PC-3 (cell line): ENCODE data around the gene MISP3. TPM values are rescaled to one million over a fixed set of nuclear protein-coding genes. Genes with fewer than 3 reads are reported as not detected.

Experiments
- ATAC-seq: fragments of 200-7000 bp; cut with Tn5 transposase; 2 replicates; pipeline ENCODE4 v1.9.1; 2020; ENCODE audit warnings: mild to moderate bottlenecking, moderate library complexity
- BruUV-seq: library from RNA; stranded (reverse); fragments of 400-500 nt; replicated peaks from 2 replicates; lab custom pipeline; 2021; lab: Mats Ljungman, UMichigan
- CTCF ChIA-PET: fragments of 300-600 bp; sonication (Branson Sonifier 250); formaldehyde crosslinking; loops from one replicate; lab custom pipeline; 2022; ENCODE audit warnings: antibody characterized with exemption; lab: Charles Lee
- POLR2A ChIA-PET: fragments of 300-600 bp; sonication (Branson Sonifier 250); formaldehyde crosslinking; loops from one replicate; lab custom pipeline; 2022; ENCODE audit warnings: antibody characterized with exemption; ENCODE audit not compliant: unreplicated experiment; lab: Charles Lee
- DNase-seq: peaks from one replicate; pipeline ENCODE4 v3.0.0-alpha.2; 2015
- H2AFZ ChIP-seq: fragments of 300-600 bp; sonication (generic); 2 replicates; pipeline ENCODE4 v1.6.0; 2016; ENCODE audit warnings: antibody characterized with exemption, low read length
- H3F3A ChIP-seq: fragments of 300-600 bp; sonication (generic); one replicate; pipeline ENCODE4 v1.6.0; 2017; ENCODE audit warnings: antibody characterized with exemption, low read length, control low read depth, mild to moderate bottlenecking; ENCODE audit not compliant: unreplicated experiment
- H3K27ac ChIP-seq: fragments of 300-600 bp; sonication (generic); 2 replicates; pipeline ENCODE4 v1.5.1; 2016; ENCODE audit warnings: mild to moderate bottlenecking, low read length
- H3K27me3 ChIP-seq: fragments of 300-600 bp; sonication (generic); 2 replicates; pipeline ENCODE4 v1.6.1; 2016; ENCODE audit warnings: low read length, mixed read lengths
- H3K36me3 ChIP-seq: fragments of 300-600 bp; sonication (generic); 2 replicates; pipeline ENCODE4 v1.6.1; 2016; ENCODE audit warnings: low read depth, mixed run types, low read length, mixed read lengths
- H3K4me1 ChIP-seq: fragments of 300-600 bp; sonication (generic); 2 replicates; pipeline ENCODE4 v1.5.1; 2016; ENCODE audit warnings: low read length; ENCODE audit not compliant: insufficient read depth
- H3K4me2 ChIP-seq: fragments of 300-600 bp; sonication (generic); 2 replicates; pipeline ENCODE4 v1.6.0; 2016; ENCODE audit warnings: low read length
- H3K4me3 ChIP-seq: fragments of 300-600 bp; sonication (generic); 2 replicates; pipeline ENCODE4 v1.5.1; 2016; ENCODE audit warnings: mild to moderate bottlenecking, low read length, mixed read lengths
- H3K79me2 ChIP-seq: fragments of 300-600 bp; sonication (generic); 2 replicates; pipeline ENCODE4 v1.6.1; 2017; ENCODE audit warnings: low read length, mixed read lengths
- H3K9ac ChIP-seq: fragments of 300-600 bp; sonication (generic); 2 replicates; pipeline ENCODE4 v1.6.0; 2016; ENCODE audit warnings: mild to moderate bottlenecking, low read length
- H3K9me2 ChIP-seq: fragments of 300-600 bp; sonication (generic); replicated peaks from 2 replicates; pipeline ENCODE4 v1.6.1; 2016; ENCODE audit warnings: mixed run types, low read length, mixed read lengths
- H3K9me3 ChIP-seq: fragments of 300-600 bp; sonication (generic); 2 replicates; pipeline ENCODE4 v1.6.1; 2016; ENCODE audit warnings: low read length, mixed read lengths
- H4K20me1 ChIP-seq: fragments of 300-600 bp; sonication (generic); 2 replicates; pipeline ENCODE4 v1.6.1; 2016; ENCODE audit warnings: low read length, mixed read lengths
- CTCF ChIP-seq: fragments of 300-600 bp; sonication (generic); conservative IDR thresholded peaks from 2 replicates; pipeline ENCODE4 v1.5.1; 2017; ENCODE audit warnings: antibody characterized with exemption, low read depth, mild to moderate bottlenecking, low read length
- EZH2 ChIP-seq: fragments of 300-600 bp; sonication (generic); IDR thresholded peaks from one replicate; pipeline ENCODE4 v1.6.1; 2017; ENCODE audit warnings: antibody characterized with exemption, mild to moderate bottlenecking, low read length; ENCODE audit not compliant: unreplicated experiment
- EZH2phosphoT487 ChIP-seq: fragments of 300-600 bp; sonication (generic); IDR thresholded peaks from 2 replicates; pipeline ENCODE4 v1.6.1; 2018; ENCODE audit warnings: mild to moderate bottlenecking, antibody characterized with exemption, low read length, borderline replicate concordance
- intact Hi-C: fragments of 100-400 bp; cut with micrococcal nuclease; formaldehyde crosslinking; loops from 2 replicates; pipeline ENCODE4 v1.9.0; 2023
- total RNA-seq: library from RNA; depleted of rRNA; stranded (reverse); fragments of >200 nt; gene quantifications from 2 replicates; pipeline ENCODE4 v1.2.3, GENCODE V29; 2014

MISP3 gene
- total RNA-seq, 1 experiment from 2014 or later, result 6.1 TPM

DNA sequence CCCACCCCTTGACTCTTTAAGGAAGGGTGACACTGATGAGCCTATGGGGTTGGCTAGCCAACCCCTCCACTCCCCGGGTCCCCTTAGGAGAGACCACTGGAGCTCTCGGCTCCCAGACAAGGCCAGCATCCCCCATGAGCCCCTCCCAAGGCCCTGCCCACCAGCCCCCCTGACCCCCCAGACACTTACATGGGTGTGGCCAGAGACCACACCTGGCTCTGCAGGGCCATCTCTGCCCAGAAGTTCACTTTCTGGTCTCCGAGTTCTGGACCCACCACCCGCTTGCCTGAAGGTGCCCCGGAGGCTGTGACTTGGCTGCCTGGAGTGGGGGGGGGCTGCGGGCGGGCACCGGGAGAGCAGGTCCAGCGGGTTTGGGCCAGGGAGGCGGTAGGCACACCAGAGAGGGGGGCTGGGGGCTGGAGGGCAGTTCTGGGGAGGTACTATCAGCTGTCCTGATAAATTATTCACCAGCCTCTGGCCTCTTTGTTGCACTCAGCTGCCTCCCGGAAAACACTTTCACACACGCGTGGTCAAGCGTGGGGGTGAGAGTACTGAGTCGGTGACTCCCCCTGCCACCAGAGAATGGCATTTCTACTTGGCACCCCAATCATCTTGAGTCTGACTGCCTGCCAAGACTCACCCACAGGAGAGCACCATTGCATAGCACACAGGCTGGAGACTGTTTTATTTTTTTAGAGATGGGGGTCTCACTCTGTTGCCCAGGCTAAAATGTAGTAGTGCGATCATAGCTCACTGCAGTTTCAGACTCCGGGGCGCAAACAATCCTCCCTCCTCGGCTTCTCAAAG is 10.6 kb upstream of the MISP3 start, which contains the start of gene PALM3:
Gene PALM3 (minus strand): TSS at position 326 of the 807 bp plus-strand sequence. CDS start 96 bp downstream, at position 230.
- no peak for TF ChIP-seq EZH2
- no peak for TF ChIP-seq EZH2phosphoT487
- no peak for TF ChIP-seq CTCF
- Histone ChIP-seq H3K36me3 (no peaks in the 10 kb centered on the region), H3K4me2 (peak within 1 kb of the TSS; percentile 60), H2AFZ (no peak within 1 kb of the TSS; the same call in 1 of the 2 replicates), H3K9me2 (no peaks in the 10 kb centered on the region), H3K9ac (no peak within 1 kb of the TSS), H3K79me2 (no peaks in the 10 kb centered on the region), H3K27me3 (no peaks in the 10 kb centered on the region), H3K4me1 (peaks cover 21% of the 10 kb centered on the region), H3K27ac (no peak within 1 kb of the TSS), H3F3A (no peaks in the 10 kb centered on the region), H4K20me1 (no peaks in the 10 kb centered on the region), H3K9me3 (no peaks in the 10 kb centered on the region), H3K4me3 (no peak within 1 kb of the TSS)
- ATAC-seq, result peak; percentile 34
- CTCF ChIA-PET, result interaction anchor here (0.6 kb wide), 1 partner anchor 147 kb away, joined by 7 read pairs; no protein-coding TSS in a partner anchor
- DNase-seq, result peak; percentile 52
- no TSS peak for BruUV-seq
- POLR2A ChIA-PET, result no interaction called here
- intact Hi-C loops, result no loop called here

GRCh38 chr19:14062558-14062855 is 10.1 kb upstream of the MISP3 start:
- Histone ChIP-seq H4K20me1 (no peaks in the 10 kb centered on the region), H3K9me3 (no peaks in the 10 kb centered on the region), H3K4me1 (peaks cover 21% of the 10 kb centered on the region), H3K36me3 (no peaks in the 10 kb centered on the region), H3K9ac (no peak overlapping the region), H3F3A (no peaks in the 10 kb centered on the region), H3K4me2 (0 out of 2 replicates have a peak overlapping the region, but pooled peaks have one; percentile 60), H3K9me2 (no peaks in the 10 kb centered on the region), H3K27ac (no peak overlapping the region), H3K4me3 (no peak overlapping the region), H3K27me3 (no peaks in the 10 kb centered on the region), H3K79me2 (no peaks in the 10 kb centered on the region), H2AFZ (no peak overlapping the region)
- BruUV-seq, result no TSS peak
- DNase-seq (no peak), ATAC-seq (no peak)
- ChIA-PET POLR2A (no interaction called here), CTCF (no interaction called here)
- intact Hi-C loops, result no loop called here
- no peak for TF ChIP-seq EZH2phosphoT487
- no peak for TF ChIP-seq EZH2
- no peak for TF ChIP-seq CTCF

- Histone ChIP-seq H3K9me2 (no peaks in the 10 kb centered on the region), H3K27me3 (no peaks in the 10 kb centered on the region), H3K36me3 (no peaks in the 10 kb centered on the region), H3K9me3 (no peaks in the 10 kb centered on the region), H2AFZ (no peak overlapping the region), H4K20me1 (no peaks in the 10 kb centered on the region), H3K4me1 (peaks cover 17% of the 10 kb centered on the region), H3K9ac (no peak overlapping the region), H3F3A (no peaks in the 10 kb centered on the region), H3K4me3 (no peak overlapping the region), H3K4me2 (no peak overlapping the region), H3K79me2 (no peaks in the 10 kb centered on the region), H3K27ac (no peak overlapping the region)
- ATAC-seq (no peak), DNase-seq (no peak)
- ChIA-PET CTCF (no interaction called here), POLR2A (no interaction called here)
- TF ChIP-seq EZH2phosphoT487 (no peak), CTCF (no peak)
- intact Hi-C loops, result no loop called here
- BruUV-seq, result no TSS peak
These were observed 9.5 kb upstream of the MISP3 start for GRCh38 chr19:14063105-14063504.
